Tibial artery (tissue), 4 donors: ENCODE data around the gene ISOC2.

Experiments used
- DNase-seq, 2 donors: peaks; one replicate each; pipeline ENCODE4 v3.0.0-alpha.2; 2019
- H3K27ac ChIP-seq, 2 donors: fragments of 200-600 bp; sonication (generic) in 1 of 2; 1 replicate in 1 of 2; 2 replicates in 1 of 2; pipeline ENCODE4 v1.5.1; 2018 to 2019; ENCODE audit warnings: mild to moderate bottlenecking in 1 of 2
- H3K27me3 ChIP-seq, 2 donors: fragments of 200-600 bp; sonication (generic) in 1 of 2; one replicate each; pipeline versions ENCODE4 v1.5.1 to v1.6.0; 2016 to 2019
- H3K36me3 ChIP-seq, 3 donors: fragments of 200-600 bp; sonication (generic) in 2 of 3; one replicate each; pipeline ENCODE4 v1.5.1; 2016 to 2019; ENCODE audit warnings: mild to moderate bottlenecking in 2 of 3
- H3K4me1 ChIP-seq, 4 donors: fragments of 200-600 bp; sonication (generic) in 2 of 4; 1 replicate in 3 of 4; 2 replicates in 1 of 4; pipeline ENCODE4 v1.5.1; 2016 to 2019
- H3K4me3 ChIP-seq, 2 donors: fragments of 200-600 bp; sonication (generic) in 1 of 2; 1 replicate in 1 of 2; 2 replicates in 1 of 2; pipeline ENCODE4 v1.5.1; 2018 to 2019; ENCODE audit warnings: mild to moderate bottlenecking in 2 of 2
- H3K9me3 ChIP-seq, 3 donors: fragments of 200-600 bp; sonication (generic) in 1 of 3; one replicate each; pipeline ENCODE4 v1.5.1; 2016 to 2019
- intact Hi-C: fragments of 100-400 bp; cut with DNase I; formaldehyde crosslinking; loops from one replicate; pipeline ENCODE4 v1.15.0; 2023; ENCODE audit warnings: low total_unique reads
- TF ChIP-seq, protein P1 (sequence below), 2 experiments: fragments of 200-600 bp in 1 of 2; fragments of 450-650 bp in 1 of 2; IDR thresholded peaks; one replicate each; pipeline ENCODE4 v1.5.1; 2017 to 2019; ENCODE audit warnings: antibody characterized with exemption in 2 of 2, mild to moderate bottlenecking in 1 of 2, moderate library complexity in 1 of 2

ISOC2 gene

DNA sequence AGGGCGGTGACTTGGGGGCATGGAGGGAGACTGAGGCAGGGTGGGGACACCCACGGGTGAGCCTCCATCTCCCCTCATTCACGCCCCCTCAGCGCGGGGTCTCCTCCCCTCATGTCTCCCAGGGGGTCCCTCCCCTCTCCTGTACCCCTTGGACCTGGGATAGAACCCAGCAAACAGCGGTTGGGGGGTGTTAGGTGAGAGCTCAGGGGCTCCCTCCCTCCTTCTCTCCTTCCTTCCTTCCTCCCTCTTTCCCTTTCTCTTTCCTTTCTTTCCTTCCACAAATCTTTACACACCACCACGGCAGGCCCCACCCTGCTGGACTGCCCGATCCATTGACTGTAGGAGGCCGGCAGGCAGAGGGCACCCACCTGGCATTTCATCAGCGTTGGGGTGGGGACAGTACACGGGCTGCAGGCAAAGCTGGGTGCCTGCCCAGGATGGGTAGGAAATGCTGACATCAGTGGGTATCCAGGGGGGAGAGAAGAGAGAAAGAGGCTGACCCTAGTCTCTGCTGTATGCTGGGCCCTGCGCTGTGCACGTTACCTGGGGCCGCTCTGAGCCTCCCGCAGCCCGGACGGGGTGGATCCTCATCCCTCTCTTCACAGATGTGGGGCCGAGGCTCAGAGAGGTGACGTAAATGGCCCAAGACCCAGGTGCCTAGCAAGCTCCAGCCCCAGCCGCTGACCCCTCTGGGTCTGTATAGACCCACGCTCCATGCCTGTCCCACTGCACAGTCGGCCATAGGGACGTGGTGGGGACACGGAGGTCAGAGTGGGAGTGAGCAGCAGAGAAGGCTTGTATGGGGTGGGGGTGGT lies 30.3 kb upstream of the ISOC2 start:
- intact Hi-C loops = no loop called here
- Histone ChIP-seq H3K27ac (peak overlapping the region; percentile 18 to 22), H3K9me3 (no peaks in the 10 kb centered on the region), H3K36me3 (no peaks in the 10 kb centered on the region), H3K27me3 (peaks cover 0 to 65% of the 10 kb centered on the region in 2 donors), H3K4me3 (no peak overlapping the region), H3K4me1 (peaks cover 0 to 41% (median 18%) of the 10 kb centered on the region in 4 donors)
- TF ChIP-seq, protein P1, sequence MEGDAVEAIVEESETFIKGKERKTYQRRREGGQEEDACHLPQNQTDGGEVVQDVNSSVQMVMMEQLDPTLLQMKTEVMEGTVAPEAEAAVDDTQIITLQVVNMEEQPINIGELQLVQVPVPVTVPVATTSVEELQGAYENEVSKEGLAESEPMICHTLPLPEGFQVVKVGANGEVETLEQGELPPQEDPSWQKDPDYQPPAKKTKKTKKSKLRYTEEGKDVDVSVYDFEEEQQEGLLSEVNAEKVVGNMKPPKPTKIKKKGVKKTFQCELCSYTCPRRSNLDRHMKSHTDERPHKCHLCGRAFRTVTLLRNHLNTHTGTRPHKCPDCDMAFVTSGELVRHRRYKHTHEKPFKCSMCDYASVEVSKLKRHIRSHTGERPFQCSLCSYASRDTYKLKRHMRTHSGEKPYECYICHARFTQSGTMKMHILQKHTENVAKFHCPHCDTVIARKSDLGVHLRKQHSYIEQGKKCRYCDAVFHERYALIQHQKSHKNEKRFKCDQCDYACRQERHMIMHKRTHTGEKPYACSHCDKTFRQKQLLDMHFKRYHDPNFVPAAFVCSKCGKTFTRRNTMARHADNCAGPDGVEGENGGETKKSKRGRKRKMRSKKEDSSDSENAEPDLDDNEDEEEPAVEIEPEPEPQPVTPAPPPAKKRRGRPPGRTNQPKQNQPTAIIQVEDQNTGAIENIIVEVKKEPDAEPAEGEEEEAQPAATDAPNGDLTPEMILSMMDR (IDR thresholded peaks at IDR 0.05) = no peak
- DNase-seq = no peak

DNA sequence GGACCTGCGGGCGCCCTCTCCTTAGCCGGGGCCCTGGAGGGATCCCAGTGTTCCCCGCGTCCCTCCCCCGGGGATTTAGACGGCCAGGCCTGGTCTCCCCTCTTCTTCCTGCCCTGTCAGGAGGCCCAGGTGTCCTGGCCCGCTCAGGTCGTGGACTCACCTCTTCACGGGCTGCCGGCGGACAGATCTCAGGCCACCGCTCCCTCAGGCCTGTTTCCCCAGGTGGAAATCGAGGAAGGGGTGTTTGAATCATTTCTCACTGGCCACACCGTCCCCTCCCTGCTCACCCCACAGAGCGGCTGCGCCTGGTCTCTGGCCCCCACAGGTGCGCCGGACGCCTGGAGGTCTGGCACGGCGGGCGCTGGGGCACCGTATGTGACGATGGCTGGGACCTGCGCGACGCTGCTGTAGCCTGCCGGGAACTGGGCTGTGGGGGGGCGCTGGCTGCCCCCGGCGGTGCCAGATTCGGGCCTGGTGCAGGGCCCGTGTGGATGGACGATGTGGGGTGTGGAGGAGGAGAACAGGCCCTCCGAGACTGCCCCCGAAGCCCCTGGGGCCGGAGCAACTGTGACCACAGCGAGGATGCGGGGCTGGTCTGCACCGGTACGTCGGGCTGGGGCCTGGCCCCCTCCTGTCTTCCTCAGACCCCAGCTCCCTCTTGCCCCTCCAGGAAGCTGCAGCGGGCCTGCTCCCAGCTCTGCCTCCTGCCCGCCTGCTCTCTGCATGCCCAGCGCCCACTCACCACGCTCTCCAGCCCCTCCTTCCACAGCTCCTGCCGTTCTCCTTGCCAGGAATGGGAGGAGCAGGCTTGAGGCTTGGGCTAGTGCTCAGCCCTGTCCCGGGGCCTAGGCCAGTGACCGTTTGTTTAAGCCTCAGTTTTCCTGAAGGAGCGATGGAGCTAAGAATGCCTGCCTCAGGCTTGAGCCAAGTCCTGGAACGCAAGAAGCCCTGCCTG lies 29.3 kb upstream of the ISOC2 start:
- Histone ChIP-seq H3K27ac (peak overlapping the region; percentile 18 to 22), H3K9me3 (no peaks in the 10 kb centered on the region), H3K4me3 (no peak overlapping the region), H3K4me1 (peaks cover 0 to 51% (median 25%) of the 10 kb centered on the region in 4 donors), H3K27me3 (peaks cover 0 to 75% of the 10 kb centered on the region in 2 donors), H3K36me3 (no peaks in the 10 kb centered on the region)
- intact Hi-C loops = no loop called here
- TF ChIP-seq, protein P1 (IDR thresholded peaks at IDR 0.05) = no peak
- no peak for DNase-seq

DNA sequence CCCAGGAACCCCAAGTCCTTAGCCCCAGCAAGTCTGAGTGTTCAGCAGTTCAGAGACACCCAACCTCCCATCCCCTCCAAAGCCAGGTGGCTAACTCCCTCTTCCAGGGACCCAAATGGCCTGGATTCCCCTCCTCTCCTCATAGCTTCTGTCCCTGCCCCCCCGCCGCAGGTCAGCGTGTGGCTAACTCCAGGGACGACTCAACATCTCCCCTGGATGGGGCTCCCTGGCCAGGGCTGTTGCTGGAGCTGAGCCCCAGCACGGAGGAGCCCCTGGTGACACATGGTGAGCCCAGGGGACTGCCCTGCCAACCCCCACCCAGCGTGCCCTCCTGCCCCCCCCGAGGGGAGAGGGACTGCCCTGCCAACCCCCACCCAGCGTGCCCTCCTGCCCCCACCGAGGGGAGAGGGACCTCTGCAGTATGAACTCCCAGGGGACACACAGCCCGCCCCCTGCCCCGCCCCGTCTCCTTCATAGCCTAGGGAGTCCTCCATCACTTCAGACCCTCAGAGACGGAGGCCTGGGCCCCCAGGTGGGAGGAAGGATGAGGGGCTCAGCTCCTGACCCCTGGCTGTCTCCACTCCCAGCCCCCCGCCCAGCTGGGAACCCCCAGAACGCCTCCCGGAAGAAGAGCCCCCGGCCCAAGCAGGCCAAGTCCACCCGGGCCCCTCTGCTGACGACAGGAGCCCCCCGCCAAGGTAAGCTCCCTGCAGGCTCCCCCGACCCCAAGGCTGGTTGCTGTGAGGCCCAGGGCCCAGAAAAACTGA lies 28.5 kb upstream of the ISOC2 start:
- no peak for DNase-seq
- Histone ChIP-seq H3K4me1 (peaks cover 0 to 59% (median 32%) of the 10 kb centered on the region in 4 donors), H3K27me3 (peaks cover 0 to 83% of the 10 kb centered on the region in 2 donors), H3K9me3 (no peaks in the 10 kb centered on the region), H3K36me3 (no peaks in the 10 kb centered on the region), H3K27ac (peak overlapping the region in 1 of 2 donors; percentile 86), H3K4me3 (peak overlapping the region in 1 of 2 donors; percentile 38)
- TF ChIP-seq, protein P1 (IDR thresholded peaks at IDR 0.05) = no peak
- intact Hi-C loops = no loop called here

DNA sequence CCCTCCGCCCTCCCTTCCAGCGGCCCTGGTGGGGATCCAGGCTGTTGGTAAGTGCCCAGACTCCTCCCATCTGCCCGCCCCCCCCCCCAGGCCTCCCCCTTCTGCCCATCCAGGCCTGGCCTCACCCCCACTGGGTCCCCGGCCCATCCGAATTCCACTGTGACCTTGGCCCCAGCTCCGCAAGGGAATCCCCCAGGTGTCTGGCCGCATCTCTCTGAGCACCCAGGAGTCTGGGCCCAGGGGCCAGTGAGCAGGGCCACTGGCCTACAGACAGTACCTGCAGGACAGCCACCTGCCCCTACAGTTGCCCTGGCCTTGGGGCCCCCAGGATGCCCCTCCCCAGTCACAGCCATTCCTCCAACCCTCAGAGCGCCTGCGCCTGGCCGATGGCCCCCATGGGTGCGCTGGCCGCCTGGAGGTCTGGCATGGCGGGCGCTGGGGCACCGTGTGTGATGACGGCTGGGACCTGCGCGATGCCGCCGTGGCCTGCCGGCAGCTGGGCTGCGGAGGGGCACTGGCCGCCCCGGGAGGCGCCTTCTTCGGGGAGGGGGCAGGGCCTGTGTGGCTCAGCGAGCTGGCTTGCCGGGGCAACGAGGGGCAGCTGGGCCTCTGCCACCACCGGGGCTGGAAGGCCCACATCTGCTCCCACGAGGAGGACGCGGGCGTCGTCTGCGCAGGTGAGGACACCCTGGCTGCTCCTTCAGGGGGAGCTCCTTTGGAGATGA lies 27.7 kb upstream of the ISOC2 start:
- TF ChIP-seq, protein P1 (IDR thresholded peaks at IDR 0.05) = no peak
- DNase-seq = no peak
- Histone ChIP-seq H3K27me3 (peaks cover 0 to 83% of the 10 kb centered on the region in 2 donors), H3K4me1 (peaks cover 0 to 67% (median 40%) of the 10 kb centered on the region in 4 donors), H3K4me3 (peak overlapping the region in 1 of 2 donors; percentile 38), H3K36me3 (no peaks in the 10 kb centered on the region), H3K9me3 (no peaks in the 10 kb centered on the region), H3K27ac (peak overlapping the region; percentile 33 to 86)
- intact Hi-C loops = no loop called here
